ENCODE measurements around the gene KIFBP.
"Not testable (repeated sequence)": the region's sequence is repeated elsewhere in the genome, so short reads cannot be mapped to it uniquely, and the experiment has no call there.

KIFBP gene

GRCh38 chr10:68992636-68993440 is 4.2 kb downstream of the KIFBP start:
- in situ Hi-C loops (cut with MboI; ENCODE audit: low sequenced_read_pairs), result no loop called here

- in situ Hi-C loops (cut with MboI; ENCODE audit: low sequenced_read_pairs), result no loop called here
Observed at GRCh38 chr10:68997211-68997610, 8.6 kb downstream of the KIFBP start.

- in situ Hi-C loops (cut with MboI; ENCODE audit: low sequenced_read_pairs), result no loop called here
Observed at GRCh38 chr10:69004821-69005220, 16.2 kb downstream of the KIFBP start.

GRCh38 chr10:69005704-69006485 is 17.3 kb downstream of the KIFBP start:
- in situ Hi-C loops (cut with MboI; ENCODE audit: low sequenced_read_pairs), result no loop called here

GRCh38 chr10:69007260-69007659 is 18.7 kb downstream of the KIFBP start:
- in situ Hi-C loops (cut with MboI; ENCODE audit: low sequenced_read_pairs), result no loop called here

GRCh38 chr10:69009360-69009759 is 20.8 kb downstream of the KIFBP start:
- in situ Hi-C loops (cut with MboI; ENCODE audit: low sequenced_read_pairs), result no loop called here

GRCh38 chr10:69010151-69010640 is 21.6 kb downstream of the KIFBP start:
- in situ Hi-C loops (cut with MboI; ENCODE audit: low sequenced_read_pairs), result no loop called here

- in situ Hi-C loops (cut with MboI; ENCODE audit: low sequenced_read_pairs), result not testable (repeated sequence)
Observed at GRCh38 chr10:69012778-69013177, 24.2 kb downstream of the KIFBP start.

GRCh38 chr10:69014171-69014570 is 25.6 kb downstream of the KIFBP start:
- in situ Hi-C loops (cut with MboI; ENCODE audit: low sequenced_read_pairs), result no loop called here

- in situ Hi-C loops (cut with MboI; ENCODE audit: low sequenced_read_pairs), result no loop called here
Observed at GRCh38 chr10:69018613-69019012, 30.0 kb downstream of the KIFBP start.

- in situ Hi-C loops (cut with MboI; ENCODE audit: low sequenced_read_pairs), result no loop called here
Observed at GRCh38 chr10:69022611-69023010, 34.0 kb downstream of the KIFBP start.

- in situ Hi-C loops (cut with MboI; ENCODE audit: low sequenced_read_pairs), result no loop called here
Observed at GRCh38 chr10:69025370-69025896, 36.8 kb downstream of the KIFBP start.

GRCh38 chr10:69033256-69033655 is 44.7 kb downstream of the KIFBP start:
- in situ Hi-C loops (cut with MboI; ENCODE audit: low sequenced_read_pairs), result no loop called here

- in situ Hi-C loops (cut with MboI; ENCODE audit: low sequenced_read_pairs), result no loop called here
Observed at GRCh38 chr10:69037489-69037888, 48.9 kb downstream of the KIFBP start.

- in situ Hi-C loops (cut with MboI; ENCODE audit: low sequenced_read_pairs), result not testable (repeated sequence)
Observed at GRCh38 chr10:69040904-69041303, 52.3 kb downstream of the KIFBP start.

GRCh38 chr10:69042417-69042816 is 53.8 kb downstream of the KIFBP start:
- in situ Hi-C loops (cut with MboI; ENCODE audit: low sequenced_read_pairs), result no loop called here

- in situ Hi-C loops (cut with MboI; ENCODE audit: low sequenced_read_pairs), result no loop called here
Observed at GRCh38 chr10:69042838-69043237, 54.2 kb downstream of the KIFBP start.

- in situ Hi-C loops (cut with MboI; ENCODE audit: low sequenced_read_pairs), result no loop called here
Observed at GRCh38 chr10:69043931-69044531, 55.4 kb downstream of the KIFBP start.

- in situ Hi-C loops (cut with MboI; ENCODE audit: low sequenced_read_pairs), result no loop called here
Observed at GRCh38 chr10:69044546-69044945, 55.9 kb downstream of the KIFBP start.

GRCh38 chr10:69045441-69046300 is 57.1 kb downstream of the KIFBP start:
- in situ Hi-C loops (cut with MboI; ENCODE audit: low sequenced_read_pairs), result no loop called here

All from hTERT RPE-1 (cell line).